HUES6 (cell line): ENCODE measurements around the gene ACIN1.

Experiments
- H3K27ac ChIP-seq: 2 replicates; pipeline ENCODE4 v1.7.0; 2013; ENCODE audit warnings: low read depth, mild to moderate bottlenecking, low read length, inconsistent platforms
- H3K27me3 ChIP-seq: 2 replicates; pipeline ENCODE4 v1.6.1; 2013; ENCODE audit warnings: low read length; ENCODE audit not compliant: control insufficient read depth, insufficient read depth
- H3K36me3 ChIP-seq: 2 replicates; pipeline ENCODE4 v1.6.1; 2013; ENCODE audit warnings: low read length; ENCODE audit not compliant: control insufficient read depth, insufficient read depth
- H3K4me1 ChIP-seq: 2 replicates; pipeline ENCODE4 v1.6.1; 2013; ENCODE audit warnings: low read length; ENCODE audit not compliant: control insufficient read depth, insufficient read depth
- H3K4me3 ChIP-seq: 2 replicates; pipeline ENCODE4 v1.5.1; 2013; ENCODE audit warnings: low read depth, low read length
- H3K9ac ChIP-seq: one replicate; pipeline ENCODE4 v1.6.1; 2013; ENCODE audit warnings: mild to moderate bottlenecking, low read length
- H3K9me3 ChIP-seq: 2 replicates; pipeline ENCODE4 v1.6.1; 2013; ENCODE audit warnings: low read depth, low read length; ENCODE audit not compliant: control insufficient read depth, insufficient read depth

Gene ACIN1

DNA sequence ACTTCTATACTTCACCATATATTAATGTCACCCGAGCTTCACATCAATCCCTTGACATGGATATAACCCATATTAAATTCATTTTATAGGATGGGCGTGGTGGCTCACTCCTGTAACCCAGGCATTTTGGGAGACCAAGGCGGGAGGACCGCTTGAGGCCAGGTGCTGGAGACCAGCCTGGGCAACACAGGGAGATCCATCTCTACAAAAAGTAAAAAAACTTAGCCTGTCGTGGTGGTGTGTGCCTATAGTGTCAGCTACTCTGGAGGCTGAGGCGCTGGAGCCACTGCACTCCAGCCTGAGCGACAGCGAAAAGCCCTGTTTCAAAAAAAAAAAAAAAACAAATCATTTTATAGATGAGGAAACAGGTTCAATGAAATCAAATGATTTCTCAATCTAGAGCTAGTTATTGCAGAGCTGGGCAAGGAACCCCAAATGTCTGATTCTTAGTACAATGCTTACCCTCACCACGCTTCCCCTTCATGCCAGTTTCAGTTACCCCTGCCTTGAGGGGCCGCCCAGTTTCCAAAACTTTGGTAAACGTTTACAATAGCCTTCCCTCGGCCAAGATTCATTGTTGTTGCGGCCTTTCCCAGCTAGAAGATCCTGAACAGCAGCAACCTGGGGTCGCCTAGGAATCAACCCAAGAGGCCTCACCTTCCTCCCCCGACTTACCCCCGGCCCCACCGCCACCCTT lies 61.0 kb downstream of the ACIN1 start:
- Histone ChIP-seq H3K27ac (peak overlapping the region; percentile 95), H3K27me3 (no peaks in the 10 kb centered on the region), H3K9me3 (no peaks in the 10 kb centered on the region), H3K4me3 (peak overlapping the region; percentile 86), H3K36me3 (peaks cover 33% of the 10 kb centered on the region), H3K4me1 (peaks cover 10% of the 10 kb centered on the region; the same call in 1 of the 2 replicates), H3K9ac (peak overlapping the region; percentile 86)

DNA sequence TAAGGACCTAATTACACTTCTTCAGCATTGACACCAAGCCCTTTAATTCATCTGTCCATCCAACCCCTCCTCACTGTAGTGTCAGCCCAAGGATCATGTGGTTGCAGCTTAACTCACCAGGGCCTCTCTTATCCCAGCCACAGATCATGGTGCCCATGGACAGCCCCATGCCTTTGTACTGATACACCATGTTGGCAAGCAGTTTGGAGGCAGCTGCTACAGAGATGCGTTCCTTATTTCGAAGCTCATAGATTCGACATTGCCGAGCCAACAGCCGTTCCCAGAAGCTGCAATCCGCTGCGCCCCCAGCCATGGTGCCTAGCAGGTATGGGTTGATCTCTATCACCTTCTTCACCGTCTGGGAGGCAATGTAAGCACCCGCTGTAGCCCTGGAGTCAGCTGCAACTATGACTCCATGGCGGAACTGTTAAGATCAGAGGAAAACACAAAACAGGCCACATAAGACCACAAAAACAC lies 61.6 kb downstream of the ACIN1 start:
- Histone ChIP-seq H3K4me1 (peaks cover 10% of the 10 kb centered on the region; the same call in 1 of the 2 replicates), H3K27me3 (no peaks in the 10 kb centered on the region), H3K27ac (no peak overlapping the region), H3K36me3 (peaks cover 39% of the 10 kb centered on the region), H3K9ac (no peak overlapping the region), H3K9me3 (no peaks in the 10 kb centered on the region), H3K4me3 (peak overlapping the region; percentile 86)

DNA sequence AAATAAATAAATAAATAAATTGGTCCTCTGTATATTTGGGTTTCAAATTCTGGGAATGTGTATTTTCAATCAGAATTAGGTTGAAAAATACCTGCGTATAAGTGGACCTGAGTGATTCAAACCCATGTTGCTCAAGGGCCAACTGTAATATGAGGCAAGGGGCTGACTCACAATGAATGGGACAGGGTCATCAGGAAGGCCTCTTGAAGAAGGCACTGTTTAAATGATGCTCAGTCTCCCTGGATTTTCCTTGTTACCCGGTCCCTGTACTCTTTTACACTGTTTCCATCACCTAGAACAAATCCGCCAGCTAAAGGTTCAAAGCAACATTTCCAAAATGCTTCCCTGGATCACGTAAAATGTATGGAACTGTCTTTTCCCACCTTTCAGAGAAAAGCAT lies 64.0 kb downstream of the ACIN1 start:
- Histone ChIP-seq H3K4me1 (peaks cover 13% of the 10 kb centered on the region; the same call in 1 of the 2 replicates), H3K9ac (no peak overlapping the region), H3K4me3 (no peak overlapping the region), H3K9me3 (no peaks in the 10 kb centered on the region), H3K27me3 (no peaks in the 10 kb centered on the region), H3K36me3 (peaks cover 52% of the 10 kb centered on the region), H3K27ac (no peak overlapping the region)

- peaks cover 22% of the 10 kb centered on the region; the same call in 1 of the 2 replicates for H3K4me1 ChIP-seq
- H3K27me3 ChIP-seq = no peaks in the 10 kb centered on the region
- H3K36me3 ChIP-seq = peaks cover 69% of the 10 kb centered on the region
- no peak overlapping the region for H3K4me3 ChIP-seq
- H3K9ac ChIP-seq = no peak overlapping the region
- H3K27ac ChIP-seq = no peak overlapping the region
- H3K9me3 ChIP-seq = no peaks in the 10 kb centered on the region
Observed at GRCh38 chr14:23028799-23029198, 66.1 kb downstream of the ACIN1 start.

DNA sequence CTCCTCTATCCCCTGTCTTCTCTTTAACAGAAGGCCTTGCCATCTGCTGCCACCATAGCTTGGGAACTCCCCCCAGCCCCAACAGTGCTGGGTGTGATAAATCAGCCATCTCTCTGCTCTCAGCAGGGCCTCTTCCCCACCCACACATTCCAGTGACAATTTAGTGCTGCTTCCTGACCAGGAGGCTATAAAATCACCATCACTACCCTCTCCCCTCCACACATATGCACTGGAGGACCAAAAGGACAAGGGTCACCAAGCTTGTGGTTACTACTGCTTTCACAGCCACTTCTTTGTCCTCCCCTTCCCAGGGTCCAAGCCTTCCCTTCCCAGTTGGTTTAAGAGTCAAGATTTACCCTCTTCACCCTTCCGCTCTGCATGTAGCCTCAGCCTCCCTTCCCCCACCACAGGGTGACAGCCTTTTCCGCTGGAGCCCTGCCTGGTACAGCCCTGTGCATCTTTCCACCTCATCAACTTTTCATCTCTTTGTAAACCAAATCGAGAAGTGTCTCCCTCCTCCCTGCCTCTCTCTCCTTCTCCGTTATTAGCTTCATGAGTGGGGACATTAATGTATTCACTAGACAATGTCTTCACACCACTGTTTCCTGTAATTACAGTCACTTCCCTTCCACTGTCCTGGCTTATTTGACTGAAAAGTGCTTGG lies 69.7 kb downstream of the ACIN1 start:
- Histone ChIP-seq H3K4me3 (no peak overlapping the region; the same call in 1 of the 2 replicates), H3K27ac (no peak overlapping the region), H3K4me1 (peaks cover 29% of the 10 kb centered on the region; the same call in 1 of the 2 replicates), H3K9ac (peak overlapping the region; percentile 1), H3K9me3 (no peaks in the 10 kb centered on the region), H3K36me3 (peaks cover 51% of the 10 kb centered on the region), H3K27me3 (no peaks in the 10 kb centered on the region)

GRCh38 chr14:23024612-23025075 lies 70.3 kb downstream of the ACIN1 start:
- no peak overlapping the region; the same call in 1 of the 2 replicates for H3K4me3 ChIP-seq
- no peaks in the 10 kb centered on the region for H3K27me3 ChIP-seq
- H3K9me3 ChIP-seq = no peaks in the 10 kb centered on the region
- no peak overlapping the region for H3K9ac ChIP-seq
- H3K4me1 ChIP-seq = peaks cover 29% of the 10 kb centered on the region; the same call in 1 of the 2 replicates
- H3K27ac ChIP-seq = no peak overlapping the region
- H3K36me3 ChIP-seq = peaks cover 51% of the 10 kb centered on the region

GRCh38 chr14:23023795-23024152 lies 71.2 kb downstream of the ACIN1 start:
- Histone ChIP-seq H3K36me3 (peaks cover 43% of the 10 kb centered on the region), H3K9me3 (no peaks in the 10 kb centered on the region), H3K27me3 (no peaks in the 10 kb centered on the region), H3K4me1 (peaks cover 29% of the 10 kb centered on the region; the same call in 1 of the 2 replicates), H3K27ac (no peak overlapping the region), H3K9ac (no peak overlapping the region), H3K4me3 (no peak overlapping the region)

DNA sequence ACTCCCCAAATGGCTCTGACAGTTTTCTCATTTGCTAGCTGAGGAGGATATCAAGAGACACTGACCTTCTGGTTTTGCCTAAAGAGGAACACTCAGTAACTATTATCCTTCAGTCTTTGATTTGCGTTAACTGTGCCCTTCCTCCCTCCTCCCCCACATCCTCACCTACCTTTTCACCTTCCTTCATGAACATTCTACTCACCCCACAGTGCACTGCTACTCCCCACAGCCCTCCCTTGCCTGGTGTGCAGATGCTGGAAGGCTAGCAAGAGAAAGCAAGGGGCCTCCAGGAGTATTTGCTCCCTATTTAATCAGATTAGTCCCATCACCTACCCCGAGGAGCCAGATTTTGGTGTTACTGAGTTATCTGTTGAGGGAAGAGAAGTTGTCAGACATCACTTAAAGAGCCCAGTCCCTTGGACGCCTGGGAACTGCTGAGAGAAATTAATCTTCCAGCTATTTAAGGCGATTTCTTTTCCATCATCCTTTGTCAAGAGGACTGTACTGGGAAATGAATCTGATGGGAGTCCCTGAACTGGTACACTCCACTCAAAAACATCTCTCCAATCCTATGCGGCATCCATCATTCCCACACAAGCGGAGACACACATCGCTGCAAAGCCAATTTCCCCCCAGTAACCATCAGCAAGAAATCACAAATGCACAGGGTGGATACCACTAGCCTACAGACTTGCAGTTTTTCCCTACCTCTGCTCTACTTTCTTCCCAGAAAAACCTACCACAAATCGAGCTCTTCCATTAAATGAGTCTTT lies 71.7 kb downstream of the ACIN1 start:
- Histone ChIP-seq H3K36me3 (peaks cover 38% of the 10 kb centered on the region), H3K9ac (no peak overlapping the region), H3K27me3 (no peaks in the 10 kb centered on the region), H3K4me3 (no peak overlapping the region), H3K27ac (no peak overlapping the region), H3K4me1 (peaks cover 29% of the 10 kb centered on the region; the same call in 1 of the 2 replicates), H3K9me3 (no peaks in the 10 kb centered on the region)

GRCh38 chr14:23021889-23022442 lies 73.0 kb downstream of the ACIN1 start:
- Histone ChIP-seq H3K9ac (no peak overlapping the region), H3K27me3 (no peaks in the 10 kb centered on the region), H3K36me3 (peaks cover 31% of the 10 kb centered on the region), H3K9me3 (no peaks in the 10 kb centered on the region), H3K4me3 (no peak overlapping the region), H3K4me1 (peaks cover 29% of the 10 kb centered on the region; the same call in 1 of the 2 replicates), H3K27ac (no peak overlapping the region)

DNA sequence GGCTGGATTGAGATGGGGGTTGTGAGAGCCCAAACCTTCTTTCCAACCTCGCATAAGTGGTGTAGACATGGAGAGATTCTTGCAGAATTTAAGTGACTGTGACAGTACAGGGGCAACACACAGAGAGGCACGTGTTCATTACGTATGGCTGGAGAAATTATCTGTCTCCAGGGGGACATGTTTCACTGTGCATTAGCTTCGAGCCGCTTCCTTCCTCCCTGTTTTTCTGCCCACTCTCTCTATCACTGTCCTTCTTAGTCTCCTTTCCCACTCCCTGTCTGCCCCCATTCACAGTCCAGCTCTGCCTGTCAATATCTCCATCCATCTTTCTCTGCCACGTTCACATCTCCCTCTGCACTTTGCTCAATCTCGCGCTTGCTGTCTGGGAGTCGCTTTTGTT lies 73.5 kb downstream of the ACIN1 start:
- no peak overlapping the region for H3K27ac ChIP-seq
- no peak overlapping the region for H3K4me3 ChIP-seq
- H3K4me1 ChIP-seq = peaks cover 29% of the 10 kb centered on the region; the same call in 1 of the 2 replicates
- no peaks in the 10 kb centered on the region for H3K9me3 ChIP-seq
- H3K27me3 ChIP-seq = no peaks in the 10 kb centered on the region
- peaks cover 31% of the 10 kb centered on the region for H3K36me3 ChIP-seq
- H3K9ac ChIP-seq = no peak overlapping the region
